Right forelimb (tissue), 1 donor: ENCODE results near the gene BRI3.

Experiments used
- DNase-seq: peaks from one replicate; pipeline ENCODE4 v3.0.0-alpha.2; 2018

The BRI3 gene

DNA sequence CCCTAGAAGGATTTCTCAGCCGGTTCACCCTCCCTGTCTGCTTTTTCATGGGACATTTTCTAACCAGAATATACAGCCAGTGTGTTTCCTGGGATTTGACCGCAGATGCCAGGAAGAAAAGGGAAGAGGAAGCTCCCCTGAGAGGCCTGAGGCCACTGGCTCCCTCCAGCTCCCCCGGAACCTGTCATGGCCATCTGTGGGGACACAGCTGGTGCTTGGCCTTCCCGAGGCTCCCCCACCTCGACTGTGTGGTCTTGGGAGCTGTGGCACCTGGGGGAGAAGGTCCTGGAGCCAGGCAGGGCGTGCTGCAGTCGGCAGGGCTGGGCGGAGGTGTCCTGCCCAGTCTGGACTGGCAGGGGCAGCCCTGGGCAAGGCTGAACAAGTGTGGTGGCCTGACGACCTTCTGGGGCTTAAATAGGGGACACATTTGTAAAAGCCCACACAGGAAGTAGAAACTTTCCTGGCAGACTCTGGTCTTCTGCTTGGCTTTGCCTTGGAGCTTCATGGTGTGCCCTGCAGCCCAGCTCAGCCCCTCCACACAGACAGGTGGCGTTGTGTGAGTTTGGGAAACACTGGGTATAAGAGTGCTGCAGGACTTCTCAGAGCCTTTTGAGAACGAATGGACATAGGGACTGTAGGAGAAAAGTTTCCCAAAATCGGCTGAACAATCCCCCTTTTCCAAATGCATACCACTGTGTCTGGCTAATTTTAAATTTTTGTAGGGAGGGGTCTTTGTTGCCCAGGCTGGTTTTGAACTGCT lies 6.8 kb downstream of the BRI3 start:
- DNase-seq: no peak

- no peak for DNase-seq
These were observed 7.9 kb downstream of the BRI3 start for GRCh38 chr7:98289333-98289875.

- no peak for DNase-seq
These were observed 10.2 kb downstream of the BRI3 start for GRCh38 chr7:98291717-98292116.

- DNase-seq: no peak
These were observed 11.8 kb downstream of the BRI3 start for GRCh38 chr7:98293265-98293664.

DNA sequence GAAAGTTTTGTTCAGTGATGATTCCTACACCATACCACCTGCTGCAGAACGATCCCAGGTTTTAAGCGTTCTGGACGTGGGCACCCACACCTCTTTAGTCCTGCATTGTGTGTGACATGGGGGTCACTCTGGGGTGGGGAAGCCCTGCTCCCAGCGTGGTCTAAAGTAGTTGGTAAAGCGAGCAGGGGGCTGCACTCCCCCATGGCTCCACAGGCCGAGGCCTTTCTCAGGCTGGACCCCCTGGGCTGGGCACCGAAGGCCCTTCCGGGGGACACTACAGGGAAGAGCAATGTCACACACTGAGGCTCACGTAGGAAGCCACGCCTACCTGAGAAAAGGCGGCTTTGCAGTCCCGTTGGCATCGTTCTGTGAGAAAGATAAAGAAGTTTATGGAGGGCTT lies 12.3 kb downstream of the BRI3 start:
- DNase-seq: no peak

- DNase-seq: no peak
These were observed 12.8 kb downstream of the BRI3 start for GRCh38 chr7:98294326-98294725.

DNA sequence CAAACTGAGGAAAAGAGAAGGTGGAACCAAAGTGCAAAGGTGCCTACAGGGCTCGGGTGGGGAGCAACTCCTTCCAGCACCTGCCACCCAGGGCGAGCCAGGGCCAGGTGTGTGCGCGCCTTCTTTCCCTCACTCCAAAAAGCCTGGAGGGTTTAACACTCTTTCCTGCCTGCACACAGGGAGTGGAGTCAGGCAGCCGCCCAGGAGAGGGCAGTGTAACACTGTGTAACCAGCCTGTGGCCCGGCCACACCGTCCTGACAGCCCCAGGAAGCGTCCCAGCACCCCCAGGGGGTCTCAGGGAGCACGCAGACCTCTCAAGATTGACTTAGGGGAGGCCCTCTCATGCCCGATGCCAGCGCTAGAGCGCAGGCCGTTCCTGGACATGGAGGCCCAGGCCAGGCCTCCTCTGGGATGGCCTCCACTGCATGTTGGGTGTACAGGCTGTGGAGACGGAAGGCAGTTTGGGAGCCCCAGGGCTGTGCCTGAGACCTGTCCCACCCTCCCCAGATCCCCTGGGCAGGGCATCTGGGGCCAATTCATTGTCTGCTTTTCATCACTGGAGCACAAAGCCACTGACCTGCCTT lies 13.4 kb downstream of the BRI3 start:
- peak; percentile 80 for DNase-seq

- no peak for DNase-seq
These were observed 14.1 kb downstream of the BRI3 start for GRCh38 chr7:98295467-98296192.

DNA sequence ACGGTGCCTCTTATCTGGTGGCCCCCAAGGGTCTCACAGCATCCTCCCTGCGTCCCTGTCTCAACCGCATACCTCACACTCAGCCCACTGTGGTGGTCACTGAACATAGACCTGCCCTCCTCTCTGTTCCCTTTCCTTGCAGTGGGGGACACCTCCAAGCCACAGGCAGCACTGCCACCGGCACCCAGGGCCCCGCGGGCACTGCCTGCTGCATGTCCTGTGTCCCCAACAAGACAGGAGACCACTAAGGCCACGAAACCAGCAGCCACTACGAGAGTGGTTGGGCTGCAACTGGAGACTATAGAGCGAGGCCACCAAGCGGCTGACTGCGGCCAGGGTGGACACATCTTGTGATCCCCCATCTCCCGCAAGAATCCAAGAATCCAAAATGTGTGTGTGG lies 15.3 kb downstream of the BRI3 start:
- no peak for DNase-seq

- no peak for DNase-seq
These were observed 16.3 kb downstream of the BRI3 start for GRCh38 chr7:98297626-98298286.

GRCh38 chr7:98300595-98301372 lies 19.3 kb downstream of the BRI3 start:
- no peak for DNase-seq

DNA sequence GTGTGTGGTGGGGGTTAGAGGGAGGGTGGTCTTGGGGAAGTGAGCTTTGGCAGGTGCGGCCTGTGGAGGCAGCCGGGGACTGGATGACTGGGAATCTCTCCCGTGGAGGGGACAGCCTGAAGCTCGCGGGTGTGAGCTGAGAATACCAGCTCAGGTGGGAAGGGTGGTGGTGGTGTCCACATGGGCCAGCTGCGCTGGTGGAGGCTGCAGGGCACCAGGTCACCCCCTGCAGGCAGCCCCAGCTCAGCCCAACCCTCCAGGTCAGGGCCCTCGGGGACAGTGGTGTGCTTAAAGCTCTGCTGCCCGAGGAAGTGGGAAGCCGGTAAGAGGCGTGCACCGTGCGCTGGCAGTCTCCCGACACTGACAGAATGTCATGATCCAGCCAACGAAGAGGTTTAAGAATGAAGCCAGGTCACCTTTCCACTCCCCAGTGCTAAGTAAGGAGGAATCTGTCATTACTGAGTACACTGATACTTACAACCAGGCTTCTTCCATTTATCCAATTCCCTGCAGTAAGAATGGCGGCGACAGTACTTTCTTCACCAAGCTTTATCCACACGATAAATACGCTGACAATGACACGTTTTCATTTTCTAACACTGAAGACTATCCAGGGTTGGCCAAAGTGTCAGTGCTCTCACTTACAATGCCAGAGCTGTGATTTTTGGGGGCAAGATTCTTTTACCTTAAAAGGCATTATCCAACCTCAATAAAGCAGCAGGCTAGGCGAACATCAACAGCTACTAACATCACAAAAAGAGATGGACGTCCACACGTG lies 20.4 kb downstream of the BRI3 start:
- no peak for DNase-seq

GRCh38 chr7:98303176-98303865 lies 21.8 kb downstream of the BRI3 start:
- no peak for DNase-seq

DNA sequence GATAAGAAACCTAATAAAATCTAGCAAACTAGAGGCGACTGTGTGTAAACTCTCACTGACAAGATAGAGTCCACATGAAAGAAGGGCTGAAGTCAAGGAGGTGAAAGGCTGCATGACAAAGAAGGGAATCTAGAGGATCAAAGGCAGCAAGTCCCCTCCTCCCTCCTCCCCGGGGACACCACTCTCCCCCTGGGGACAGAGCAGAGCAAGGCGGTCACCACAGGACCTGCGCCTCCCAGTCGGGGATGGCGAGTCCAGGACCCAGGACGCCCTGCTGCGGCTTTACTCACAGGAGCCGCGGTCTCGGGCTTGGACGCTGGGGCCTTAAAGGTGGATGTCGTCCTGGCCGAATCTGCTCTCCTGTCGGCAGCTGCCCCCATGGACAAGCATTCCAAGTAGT lies 22.4 kb downstream of the BRI3 start:
- no peak for DNase-seq

- DNase-seq: no peak
These were observed 24.6 kb downstream of the BRI3 start for GRCh38 chr7:98305951-98306535.

GRCh38 chr7:98307971-98308466 lies 26.5 kb downstream of the BRI3 start:
- no peak for DNase-seq

- DNase-seq: no peak
These were observed 28.1 kb downstream of the BRI3 start for GRCh38 chr7:98309566-98309965.

GRCh38 chr7:98312201-98312600 lies 30.7 kb downstream of the BRI3 start:
- DNase-seq: no peak

GRCh38 chr7:98314469-98314868 lies 33.0 kb downstream of the BRI3 start:
- DNase-seq: no peak

DNA sequence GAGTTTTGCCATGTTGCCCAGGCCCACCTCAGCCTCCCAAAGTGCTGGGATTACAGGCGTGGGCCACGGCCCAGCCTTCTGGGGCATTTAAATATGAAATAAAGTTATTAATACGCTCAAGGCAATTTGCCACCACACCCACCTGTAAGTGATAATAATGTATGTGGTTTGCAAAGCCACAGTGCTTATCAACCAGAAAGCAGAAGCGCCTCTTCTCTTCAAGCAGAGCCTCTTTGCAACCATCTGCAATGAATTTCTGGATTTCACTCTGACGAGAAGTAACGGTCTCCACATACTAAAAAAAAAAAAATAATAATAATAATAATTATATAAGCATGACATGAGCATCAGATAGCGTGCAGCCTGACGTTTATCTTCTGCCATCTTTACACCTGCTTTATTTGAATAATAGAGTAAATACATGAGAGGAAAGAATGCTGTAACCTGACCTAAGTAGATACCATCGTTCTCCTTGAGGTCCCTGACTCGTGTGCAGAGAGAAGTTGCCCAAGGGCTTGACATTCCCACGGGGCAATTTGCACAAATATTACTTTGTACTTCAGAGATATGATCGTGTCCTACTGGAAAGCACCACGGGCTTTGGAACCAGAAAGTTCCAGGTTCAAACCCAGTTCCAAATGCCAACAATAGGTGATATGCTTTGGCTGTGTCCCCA lies 34.0 kb downstream of the BRI3 start:
- DNase-seq: no peak
